HG03565 (cell line): Measurements from ENCODE around the gene SRSF8.

Experiments used
- ATAC-seq: cut with Tn5 transposase; IDR thresholded peaks from one replicate; pipeline ENCODE4 v1.9.1; 2021; ENCODE audit warnings: mild to moderate bottlenecking, moderate library complexity; ENCODE audit not compliant: unreplicated experiment

Gene SRSF8

GRCh38 chr11:95067841-95068219, 1.1 kb downstream of the SRSF8 start:
- no peak for ATAC-seq

DNA sequence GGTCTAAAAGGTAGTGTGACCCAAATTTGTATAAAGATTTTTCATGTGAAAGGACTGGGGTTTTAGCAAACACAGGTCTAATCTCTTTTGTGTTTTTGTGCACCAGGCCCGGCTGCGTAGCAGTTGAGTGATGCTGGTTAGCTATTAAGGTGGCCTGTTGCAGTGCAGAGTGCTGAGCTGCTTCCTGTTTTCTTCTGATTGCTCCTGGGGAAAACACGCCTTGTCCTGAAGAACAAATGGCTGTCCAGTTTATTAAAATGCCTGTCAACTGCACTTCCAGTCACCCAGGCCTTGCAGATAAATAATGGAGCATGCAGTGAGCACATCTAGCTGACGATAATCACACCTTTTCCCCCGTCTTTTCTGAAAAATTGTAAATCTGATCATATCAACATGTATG, 1.8 kb downstream of the SRSF8 start:
- ATAC-seq = peak; percentile 70

GRCh38 chr11:95070471-95070870, 3.8 kb downstream of the SRSF8 start:
- ATAC-seq = no peak

DNA sequence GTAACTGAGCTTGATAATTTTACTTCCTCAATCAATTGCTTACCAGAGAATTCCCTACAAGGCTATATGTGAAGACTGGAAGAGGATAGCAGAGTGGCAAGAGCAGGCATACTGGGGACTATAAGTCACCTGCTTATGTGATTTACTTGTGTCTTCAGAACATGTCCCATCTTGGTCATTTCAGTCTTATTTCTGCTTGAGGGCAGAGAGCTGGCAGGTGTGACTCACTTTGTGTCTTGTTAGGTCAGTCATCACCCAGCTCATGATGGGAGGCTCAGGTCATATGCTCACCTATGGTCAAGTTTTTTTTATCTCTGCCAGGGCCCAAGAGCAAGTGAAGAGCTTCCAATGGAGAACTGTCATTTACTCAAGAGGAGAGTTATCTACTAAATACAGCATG, 6.2 kb downstream of the SRSF8 start:
- ATAC-seq = no peak

DNA sequence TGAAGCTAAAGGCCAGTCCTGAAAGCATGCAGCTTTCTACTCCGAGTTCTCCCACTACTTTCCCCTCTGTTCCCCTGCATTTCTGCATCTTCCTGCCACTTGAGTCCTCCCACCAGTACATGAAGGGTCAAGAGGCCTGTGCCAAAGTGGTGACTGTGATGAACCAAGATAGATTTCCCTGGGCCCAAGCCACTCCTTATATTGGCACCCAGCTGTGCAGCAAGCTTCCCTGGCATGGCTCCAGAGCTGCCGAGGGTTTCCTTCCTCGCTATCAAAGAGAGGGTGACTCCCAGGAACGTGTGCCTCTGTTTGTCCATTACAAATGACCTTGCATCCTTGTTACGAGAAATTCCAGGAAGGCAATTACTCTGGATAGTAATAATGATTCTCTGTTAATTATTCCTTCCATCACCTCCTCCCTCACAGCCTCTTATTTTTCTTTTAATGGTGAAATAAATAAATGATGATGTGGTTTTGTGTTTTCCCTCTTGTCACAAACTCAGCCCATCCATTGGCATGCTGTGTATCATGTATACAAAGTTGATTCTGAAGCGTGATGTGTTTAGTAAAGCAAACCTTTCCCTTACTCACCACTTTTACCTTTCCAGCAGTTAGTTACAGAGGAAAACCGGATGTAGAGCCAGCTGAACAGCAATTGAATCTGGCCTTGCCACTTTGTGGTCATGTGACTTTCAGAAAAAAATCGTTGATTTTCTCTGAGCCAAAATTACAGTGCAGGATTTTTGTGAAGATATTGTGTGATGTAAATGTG, 8.3 kb downstream of the SRSF8 start:
- no peak for ATAC-seq

- no peak for ATAC-seq
Measured at GRCh38 chr11:95076416-95076815, 9.7 kb downstream of the SRSF8 start.

- no peak for ATAC-seq
Measured at GRCh38 chr11:95076981-95077380, 10.3 kb downstream of the SRSF8 start.

GRCh38 chr11:95078526-95078925, 11.8 kb downstream of the SRSF8 start:
- no peak for ATAC-seq

DNA sequence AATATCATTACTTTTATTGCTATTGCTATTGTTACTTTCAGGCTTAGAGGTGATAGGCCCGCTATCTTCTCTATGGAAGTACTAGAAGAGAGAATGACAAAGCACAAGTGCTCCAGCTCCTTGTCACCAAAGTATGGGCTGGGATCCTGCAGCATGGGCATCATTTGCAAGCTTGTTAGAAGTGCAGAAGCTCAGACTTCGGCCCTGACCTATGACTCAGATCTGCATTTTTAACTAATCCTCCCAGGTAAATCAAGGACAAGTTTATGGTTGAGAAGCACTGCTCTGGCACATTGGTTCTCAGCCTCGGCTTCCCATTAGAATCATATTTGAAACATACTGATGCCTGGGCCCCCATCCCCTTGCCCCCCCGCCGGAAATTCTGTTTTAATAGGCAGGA, 14.3 kb downstream of the SRSF8 start:
- no peak for ATAC-seq

- ATAC-seq = no peak
Measured at GRCh38 chr11:95081412-95081811, 14.7 kb downstream of the SRSF8 start.

GRCh38 chr11:95082576-95083001, 15.9 kb downstream of the SRSF8 start:
- no peak for ATAC-seq

DNA sequence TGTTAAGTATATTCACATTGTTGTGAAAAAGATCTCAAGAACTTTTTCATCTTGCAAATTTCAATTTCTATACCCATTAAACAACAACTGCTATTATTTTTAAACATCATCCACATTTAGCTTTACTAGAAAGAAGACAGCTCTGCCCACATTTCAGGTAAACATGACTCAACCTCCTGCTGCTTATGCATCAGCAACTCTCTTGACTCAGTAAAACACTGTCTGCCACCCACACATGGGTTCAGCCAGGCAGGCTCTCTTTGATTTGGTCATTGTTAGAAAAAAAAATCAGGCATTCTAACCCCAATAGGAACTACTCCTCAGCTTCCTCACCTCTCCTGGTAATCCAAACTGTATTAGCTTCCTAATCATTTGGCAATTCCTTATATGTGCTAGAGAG, 17.8 kb downstream of the SRSF8 start:
- peak; percentile 55 for ATAC-seq

DNA sequence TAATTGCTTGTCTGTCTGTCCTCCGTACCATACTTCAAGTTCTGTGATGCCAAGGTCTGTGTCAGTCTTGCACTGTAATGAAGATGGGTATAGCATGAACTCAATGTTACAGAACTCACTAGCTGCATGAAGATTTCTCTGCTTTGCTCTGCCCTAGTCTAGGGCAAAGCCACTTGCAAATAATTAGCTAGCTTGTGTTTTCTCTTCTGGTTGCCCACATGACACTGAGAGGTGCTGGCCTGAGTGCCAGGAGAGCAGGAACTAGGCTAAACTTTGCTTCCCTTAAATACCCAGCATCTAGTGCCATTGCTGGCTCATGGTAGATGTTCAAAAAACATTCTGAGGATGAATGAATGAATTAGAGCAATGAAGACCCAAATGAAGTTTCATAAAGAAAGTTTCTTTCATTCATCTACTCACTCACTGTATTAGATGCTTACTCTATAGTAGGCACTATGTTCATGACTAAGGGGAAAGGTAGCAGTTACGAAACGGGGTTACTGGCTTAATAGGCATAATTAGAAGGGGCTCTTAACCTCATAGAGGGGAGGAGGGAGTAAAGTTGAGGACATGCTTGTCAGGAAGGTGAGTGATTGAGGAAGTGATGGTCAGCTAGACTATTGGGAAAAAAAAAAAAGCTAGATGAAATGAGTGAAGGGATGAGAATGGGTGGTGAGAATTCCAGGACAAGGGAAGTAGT, 18.5 kb downstream of the SRSF8 start:
- ATAC-seq = no peak

- ATAC-seq = no peak
Measured at GRCh38 chr11:95086151-95086550, 19.4 kb downstream of the SRSF8 start.

- ATAC-seq = no peak
Measured at GRCh38 chr11:95086836-95087570, 20.3 kb downstream of the SRSF8 start.

DNA sequence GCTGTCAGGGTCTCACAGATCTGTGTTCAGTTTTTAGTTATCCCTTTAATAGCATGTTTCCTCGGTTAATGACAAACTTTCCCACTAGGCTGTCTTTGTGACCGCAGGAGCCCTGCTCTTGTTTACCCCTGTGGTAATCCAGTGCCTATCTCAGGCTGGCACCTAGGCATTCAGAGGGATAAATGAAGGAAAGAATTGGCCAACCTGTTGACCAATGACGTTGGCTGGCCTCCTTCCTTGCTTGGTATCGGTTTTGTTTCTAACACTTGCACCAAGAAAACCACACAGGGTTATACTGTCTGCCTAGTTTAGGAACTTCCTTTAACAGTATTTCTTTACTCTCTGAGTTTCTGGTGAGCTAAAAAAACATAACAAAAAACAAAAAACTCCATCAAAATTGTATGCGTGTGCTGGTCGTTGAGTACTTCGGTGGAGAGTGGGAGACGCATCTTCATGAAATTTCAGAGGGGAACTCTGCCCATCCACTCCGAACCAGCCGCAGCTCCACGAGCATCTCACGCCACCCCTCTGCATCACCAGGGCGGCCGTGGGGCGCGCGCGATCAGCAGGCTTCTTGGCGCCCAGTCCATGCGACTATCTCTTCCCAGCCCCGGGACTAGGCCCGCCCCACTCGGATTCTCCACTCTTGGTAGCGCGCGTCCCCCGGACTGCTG, 22.4 kb downstream of the SRSF8 start:
- peak; percentile 19 for ATAC-seq

DNA sequence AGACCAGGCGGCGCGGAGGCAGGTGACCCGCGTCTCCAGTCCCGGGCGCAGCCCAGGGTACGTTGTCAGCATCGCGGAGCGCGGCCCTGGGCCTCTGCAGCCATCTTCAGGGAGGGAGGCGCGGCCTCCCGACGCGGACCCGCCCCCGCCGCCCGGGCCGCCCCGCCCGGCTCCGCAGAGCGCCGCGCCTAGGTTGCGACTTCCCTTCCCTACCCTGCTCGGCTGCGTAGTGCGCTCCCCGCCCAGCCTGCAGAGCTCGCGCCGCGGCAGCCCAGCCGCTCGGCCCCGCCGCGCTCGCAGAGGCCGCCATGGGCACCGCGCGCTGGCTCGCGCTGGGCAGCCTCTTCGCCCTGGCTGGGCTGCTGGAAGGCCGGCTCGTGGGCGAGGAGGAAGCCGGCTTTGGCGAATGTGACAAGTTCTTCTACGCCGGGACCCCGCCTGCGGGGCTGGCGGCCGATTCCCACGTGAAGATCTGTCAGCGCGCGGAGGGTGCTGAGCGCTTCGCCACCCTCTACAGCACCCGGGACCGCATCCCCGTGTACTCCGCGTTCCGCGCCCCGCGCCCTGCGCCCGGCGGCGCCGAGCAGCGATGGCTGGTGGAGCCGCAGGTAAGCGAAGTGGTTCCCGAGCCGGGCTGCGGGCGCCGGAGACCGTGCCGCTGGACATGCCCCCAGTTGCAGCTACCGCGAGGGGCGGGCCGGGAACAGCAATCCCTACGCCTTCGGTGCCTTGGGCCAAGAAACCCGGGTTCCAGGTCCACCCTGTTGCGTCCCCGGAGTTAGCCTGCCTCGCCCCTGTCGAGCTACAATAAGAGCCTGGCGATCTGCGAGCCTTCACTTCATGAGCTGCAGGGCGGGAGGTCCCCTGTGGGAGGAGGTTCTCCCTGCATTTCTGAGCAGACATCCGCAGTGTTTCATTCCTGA, 23.2 kb downstream of the SRSF8 start, which contains the start of gene ENDOD1:
TSS of gene ENDOD1 (plus strand) at position 227 of the 923 bp plus-strand sequence. CDS start at position 309, 82 bp downstream.
- ATAC-seq = peak; percentile 88

DNA sequence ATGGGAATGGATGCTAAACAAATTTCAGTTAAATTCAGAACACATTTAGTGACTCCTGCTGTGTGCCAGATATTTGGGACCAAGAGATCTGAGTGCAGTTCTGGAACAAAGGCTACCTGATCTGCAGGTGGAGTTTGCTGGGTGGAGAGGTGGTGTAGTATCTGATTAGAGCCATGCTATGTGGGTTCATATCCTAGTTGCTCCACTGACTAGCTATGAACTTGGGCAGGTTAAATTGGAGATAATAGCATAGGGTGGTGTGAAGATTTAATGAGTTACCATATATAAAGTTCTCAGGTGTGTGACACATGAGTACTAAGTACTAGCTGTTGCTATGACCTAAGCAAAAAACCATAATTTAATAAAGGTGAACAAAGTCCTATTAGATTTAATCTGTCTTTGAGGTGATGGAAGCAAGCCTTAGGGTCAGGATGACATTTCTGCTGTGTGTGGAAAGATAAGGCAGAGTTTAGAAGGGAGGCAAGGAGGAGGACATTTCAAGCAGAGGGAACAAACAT, 25.0 kb downstream of the SRSF8 start:
- no peak for ATAC-seq

- ATAC-seq = no peak
Measured at GRCh38 chr11:95092549-95093324, 26.0 kb downstream of the SRSF8 start.
